GM21381 (cell line): ENCODE measurements around the gene DST.

Source experiments
- ATAC-seq: cut with Tn5 transposase; IDR thresholded peaks from one replicate; pipeline ENCODE4 v1.9.1; 2021; ENCODE audit warnings: mild to moderate bottlenecking, moderate library complexity; ENCODE audit not compliant: unreplicated experiment

Gene DST

DNA sequence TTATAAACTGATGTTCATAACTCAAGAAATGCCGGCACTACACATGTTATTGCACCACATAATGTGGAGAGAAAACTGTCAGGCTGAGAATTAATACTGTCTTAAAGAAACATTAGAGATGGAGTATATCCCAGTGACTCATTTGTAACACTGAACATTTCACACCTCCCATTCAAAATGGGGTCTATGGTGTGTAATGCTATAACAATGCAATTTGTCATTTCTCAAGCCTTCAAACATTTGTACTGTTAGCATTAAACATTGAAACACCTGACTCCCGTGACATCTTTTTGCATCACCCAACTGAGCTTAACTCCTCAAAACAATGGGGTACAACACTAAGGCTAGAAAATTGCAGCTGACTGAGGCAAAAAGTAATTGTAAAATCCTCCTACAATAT lies 151.7 kb downstream of the DST start:
- ATAC-seq: no peak

DNA sequence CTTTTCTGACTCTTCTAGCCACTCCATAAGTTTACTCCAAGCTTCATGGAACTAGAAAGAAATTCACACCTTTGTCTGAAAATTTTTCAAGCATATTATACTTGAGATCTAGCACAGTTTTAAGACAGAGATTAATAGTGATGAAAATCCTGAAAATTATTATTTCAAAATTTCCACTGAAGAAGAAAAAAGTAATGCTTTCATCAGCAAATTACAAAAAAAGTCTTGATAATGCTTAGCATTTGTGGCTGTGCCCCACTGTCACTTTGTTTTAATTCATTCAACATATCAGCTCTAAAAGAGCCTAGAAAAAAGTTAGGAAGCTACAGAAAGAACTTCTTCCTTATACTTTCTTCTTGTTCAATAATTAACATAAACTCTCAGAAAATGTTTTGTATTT lies 153.1 kb downstream of the DST start:
- ATAC-seq: no peak

DNA sequence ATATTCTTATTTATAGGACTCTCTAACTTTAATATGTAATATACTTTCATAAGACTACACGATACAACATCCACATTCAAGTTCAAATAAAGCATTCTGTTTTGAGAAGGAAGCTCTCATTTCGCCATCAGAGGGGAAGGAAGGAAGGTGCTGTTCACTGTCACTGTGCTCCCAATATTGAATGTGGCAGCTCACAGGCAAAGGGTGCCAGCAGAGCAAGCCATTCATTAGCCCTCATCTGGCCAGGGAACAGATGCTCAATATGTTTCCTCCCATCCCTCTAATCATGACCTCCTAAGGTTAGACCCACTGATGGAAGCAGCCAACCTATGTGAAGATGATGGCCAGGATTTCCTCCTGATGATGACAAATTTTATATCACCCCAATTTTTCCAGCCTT lies 154.4 kb downstream of the DST start:
- no peak for ATAC-seq

DNA sequence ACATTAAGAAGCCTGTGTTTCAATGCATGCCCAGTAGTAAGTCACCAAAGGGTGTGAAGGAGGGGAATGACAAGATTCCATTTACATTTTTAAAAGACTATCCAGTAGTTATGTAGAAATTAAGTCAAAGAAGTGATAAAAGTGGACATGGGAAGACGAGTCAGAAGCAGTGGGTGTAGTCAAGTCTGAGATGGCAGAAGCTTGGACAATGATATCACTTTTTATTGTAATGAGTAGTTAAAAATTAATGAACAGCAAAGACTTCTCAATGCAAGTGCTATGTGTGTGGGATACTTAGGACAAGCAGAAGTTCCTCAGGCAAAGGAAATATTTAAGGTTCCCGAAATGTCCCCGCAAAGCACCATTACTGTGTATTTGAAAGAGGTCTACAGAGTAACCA lies 156.0 kb downstream of the DST start:
- ATAC-seq: no peak

DNA sequence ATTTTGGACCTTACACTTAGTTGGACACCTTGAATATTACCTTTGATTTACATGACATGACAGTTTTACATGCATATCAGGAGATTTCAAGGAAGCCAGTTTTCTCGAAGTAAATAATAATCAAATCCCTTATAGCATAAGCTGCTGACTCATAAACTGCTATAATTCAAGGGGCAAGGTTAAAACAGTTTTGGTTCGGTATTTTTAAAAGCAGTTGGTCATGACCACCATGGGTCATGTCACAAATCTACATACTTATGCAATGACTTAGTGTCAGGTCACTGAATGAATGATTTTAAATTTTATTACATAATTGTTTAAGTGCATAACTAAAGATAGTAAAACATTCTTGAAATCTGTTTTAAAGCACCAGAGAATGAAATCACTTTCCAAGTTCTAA lies 158.0 kb downstream of the DST start:
- no peak for ATAC-seq

DNA sequence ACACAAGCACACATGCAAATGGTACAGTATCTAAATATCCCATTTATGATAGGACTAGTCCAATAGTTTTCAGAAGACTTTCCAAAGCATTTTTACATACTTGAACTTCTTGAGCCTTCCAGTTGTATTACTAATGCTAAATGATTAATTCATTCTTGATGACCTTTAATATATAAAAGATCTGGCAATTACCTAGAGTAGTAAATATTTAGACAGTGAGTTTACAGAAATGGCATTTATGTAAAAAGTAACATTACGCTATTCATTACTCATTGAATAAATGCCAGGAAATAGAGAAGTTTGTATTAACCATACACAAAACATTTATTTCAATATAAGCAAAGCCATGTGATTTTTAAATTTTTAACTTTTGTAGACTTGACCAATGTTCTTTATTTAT lies 158.8 kb downstream of the DST start:
- ATAC-seq: no peak

DNA sequence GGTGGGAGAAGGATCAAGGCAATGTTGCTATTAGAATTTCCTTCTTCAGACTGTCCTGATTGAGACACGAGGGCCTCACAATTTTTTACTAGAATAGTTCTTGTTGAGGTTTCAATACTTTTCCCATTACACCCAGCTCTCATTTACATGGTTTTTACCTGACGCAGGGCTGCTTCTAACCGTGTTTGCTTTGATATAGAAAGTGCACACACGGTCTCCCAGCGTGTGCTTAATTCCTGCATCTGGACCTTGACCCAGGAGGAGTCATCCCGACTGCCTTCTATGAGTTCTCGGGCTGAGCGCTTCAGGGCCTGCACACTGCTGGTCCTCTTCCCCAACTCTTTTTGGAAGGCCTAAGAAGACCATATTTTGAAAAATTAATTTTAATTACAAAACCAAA lies 160.2 kb downstream of the DST start:
- no peak for ATAC-seq

DNA sequence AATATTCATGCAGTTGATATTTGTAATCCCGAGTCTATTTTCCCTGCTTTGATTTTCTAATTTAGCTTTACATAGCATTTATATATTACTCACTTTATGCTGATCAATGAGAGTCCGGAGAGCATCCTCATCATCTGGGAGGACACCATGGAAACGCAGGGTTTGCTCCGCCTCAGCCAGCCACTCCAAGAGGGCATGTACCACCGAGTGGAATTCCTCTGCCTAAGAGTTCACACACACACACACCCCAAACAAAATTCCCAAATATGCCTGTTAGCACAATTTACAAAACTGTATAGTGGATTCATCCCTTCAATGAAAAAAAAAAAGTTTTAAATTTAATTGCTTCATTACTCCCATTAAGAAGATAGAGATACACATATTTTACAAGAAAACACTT lies 160.7 kb downstream of the DST start:
- ATAC-seq: no peak

DNA sequence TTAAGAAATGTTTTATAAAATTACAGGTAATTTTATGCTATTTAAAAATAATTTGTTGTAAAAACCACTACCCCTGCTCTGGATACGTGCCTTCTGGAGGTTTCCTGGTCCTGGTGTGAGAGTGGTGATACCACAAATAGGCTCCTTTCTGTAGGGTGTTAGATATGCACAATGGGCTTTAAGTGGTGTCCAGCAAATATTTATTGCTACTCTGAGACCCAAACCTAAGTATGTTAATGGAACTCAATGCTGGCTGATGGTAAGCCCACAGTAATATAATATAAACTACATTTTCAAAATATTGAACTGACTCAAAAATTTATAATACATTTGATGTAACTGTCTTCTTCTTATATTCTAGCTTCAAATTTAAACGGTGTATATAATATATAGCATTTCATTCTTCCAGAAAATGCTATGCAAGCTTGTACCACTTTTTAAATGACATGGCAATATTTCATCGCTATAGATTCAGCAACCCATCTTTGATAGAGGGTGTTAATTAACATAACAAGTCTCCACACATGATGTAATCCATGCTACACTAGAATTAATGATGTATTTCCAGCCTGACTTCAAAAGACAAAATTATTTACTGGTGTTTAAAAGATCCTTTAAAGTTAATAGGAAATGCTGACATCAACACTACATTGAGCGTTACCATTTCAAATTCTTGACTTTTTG lies 161.9 kb downstream of the DST start:
- ATAC-seq: no peak

DNA sequence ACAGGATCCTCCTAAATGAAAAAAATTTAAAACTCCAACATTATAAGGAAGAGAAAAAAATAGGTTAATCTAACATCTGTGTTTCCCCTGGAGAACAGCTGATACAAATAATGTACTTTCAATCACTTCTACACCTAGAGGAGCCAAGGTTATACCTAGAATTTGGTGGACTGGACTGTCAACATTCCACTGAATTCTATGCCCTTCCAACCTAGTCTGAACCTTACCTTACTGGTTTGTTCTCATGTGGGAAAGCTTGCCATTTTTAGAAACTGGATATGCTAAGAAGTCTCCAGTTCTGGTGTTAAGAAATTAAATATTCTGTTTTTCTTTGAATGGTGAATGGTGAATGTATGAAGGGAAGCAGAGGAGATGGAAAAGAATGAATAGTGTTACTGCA lies 162.4 kb downstream of the DST start:
- no peak for ATAC-seq

DNA sequence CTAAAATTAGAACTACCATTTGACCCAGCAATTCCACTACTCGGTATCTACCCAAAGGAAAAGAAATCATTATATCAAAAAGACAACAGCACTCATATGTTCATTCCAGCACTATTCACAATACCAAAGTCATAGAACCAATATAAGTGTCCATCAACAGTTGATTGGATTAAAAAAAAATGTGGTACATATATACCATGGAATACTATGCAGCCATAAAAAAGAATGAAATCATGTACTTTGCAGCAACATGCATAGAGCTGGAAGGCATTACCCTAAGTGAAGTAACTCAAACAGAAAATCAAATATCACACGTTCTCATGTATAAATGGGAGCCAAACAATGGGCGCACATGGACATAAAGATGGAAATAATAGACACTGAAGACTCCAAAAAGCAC lies 163.3 kb downstream of the DST start:
- ATAC-seq: no peak

DNA sequence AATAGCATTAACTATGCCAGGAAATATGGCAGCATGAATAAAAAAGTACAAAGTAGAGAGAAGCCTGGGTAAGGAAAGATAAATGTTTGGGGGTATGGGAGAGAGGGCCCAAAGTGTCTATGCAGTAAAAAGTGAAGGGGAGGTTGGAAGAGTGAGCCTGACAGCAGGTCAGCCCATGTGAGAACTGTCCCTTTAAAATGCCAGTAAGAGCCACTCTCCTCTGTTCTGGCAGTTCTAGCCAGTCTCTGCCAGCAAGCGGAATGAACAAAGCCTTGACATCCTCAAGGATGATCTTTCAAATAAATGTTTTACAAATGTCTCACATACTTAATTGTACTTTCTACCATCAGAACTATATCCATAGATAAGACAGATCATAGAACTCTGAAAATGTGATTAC lies 164.5 kb downstream of the DST start:
- no peak for ATAC-seq

DNA sequence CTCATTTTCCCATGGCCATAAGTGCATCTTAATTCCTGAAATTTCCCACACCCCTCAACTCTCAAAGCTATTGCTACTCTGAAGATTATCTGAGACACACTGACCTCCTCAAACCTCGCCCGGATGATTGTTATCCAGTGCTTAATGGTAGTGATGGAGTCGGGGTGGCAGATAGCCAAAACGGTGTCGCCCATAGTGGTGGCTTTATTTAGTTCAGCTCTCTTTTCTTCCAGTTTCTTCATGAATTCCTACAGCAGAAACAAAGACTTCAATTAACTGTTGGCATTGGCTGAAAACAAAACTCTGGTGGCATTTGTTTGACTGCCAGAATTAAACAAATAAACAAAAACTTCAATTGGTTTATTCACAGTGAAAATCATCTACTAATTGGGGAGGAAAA lies 165.4 kb downstream of the DST start:
- ATAC-seq: no peak

DNA sequence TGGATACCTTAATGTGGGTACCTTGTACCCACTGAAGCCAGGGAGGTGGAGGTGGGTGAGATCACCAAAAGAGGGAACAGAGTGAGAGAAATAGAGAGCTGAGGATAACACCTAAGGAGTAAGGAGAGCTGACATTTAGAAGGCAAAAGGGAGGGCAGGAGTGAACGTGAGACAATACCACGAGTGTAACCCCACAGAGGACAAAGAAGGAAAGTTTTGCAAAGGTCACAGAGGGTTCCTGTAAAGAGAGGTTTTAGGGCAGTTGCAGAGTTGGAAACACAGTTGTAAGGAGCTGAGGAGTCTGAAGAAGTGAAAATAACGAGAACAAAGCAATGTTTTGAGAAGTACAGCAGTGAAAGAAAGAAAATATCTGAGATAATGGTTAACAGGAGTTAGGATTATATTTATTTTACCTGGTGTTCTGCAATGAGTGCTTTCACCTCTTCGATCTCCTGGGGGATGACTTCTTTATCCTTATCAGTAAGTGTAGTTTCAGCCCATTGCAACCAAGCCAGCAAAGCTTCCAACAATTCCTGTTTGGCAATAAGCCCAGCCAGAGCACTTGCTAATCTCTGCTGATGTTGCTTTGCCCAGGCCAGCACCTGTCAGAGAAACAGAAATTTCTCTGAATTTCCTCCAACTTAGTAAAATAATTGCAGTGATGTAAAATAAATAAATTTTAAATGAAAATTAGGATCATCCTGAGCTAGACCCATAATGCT lies 166.8 kb downstream of the DST start:
- no peak for ATAC-seq

DNA sequence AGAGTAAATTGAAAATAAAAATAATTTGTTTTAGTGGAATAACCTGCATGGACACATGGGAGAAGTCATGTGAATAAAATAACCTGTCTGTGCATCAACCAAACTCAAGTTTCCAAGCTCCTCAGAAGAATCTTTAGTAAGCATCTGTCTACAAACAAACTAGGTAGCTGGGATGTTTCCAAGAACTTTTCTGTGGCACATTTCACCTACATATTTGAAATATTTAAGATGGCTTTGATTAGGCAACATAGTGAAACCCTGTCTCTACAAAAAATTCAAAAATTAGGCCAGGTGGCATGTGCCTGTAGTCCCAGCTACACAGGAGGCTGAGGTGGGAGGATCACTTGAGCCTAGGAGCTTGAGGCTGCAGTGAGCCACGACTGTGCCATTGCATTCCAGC lies 168.2 kb downstream of the DST start:
- ATAC-seq: no peak

DNA sequence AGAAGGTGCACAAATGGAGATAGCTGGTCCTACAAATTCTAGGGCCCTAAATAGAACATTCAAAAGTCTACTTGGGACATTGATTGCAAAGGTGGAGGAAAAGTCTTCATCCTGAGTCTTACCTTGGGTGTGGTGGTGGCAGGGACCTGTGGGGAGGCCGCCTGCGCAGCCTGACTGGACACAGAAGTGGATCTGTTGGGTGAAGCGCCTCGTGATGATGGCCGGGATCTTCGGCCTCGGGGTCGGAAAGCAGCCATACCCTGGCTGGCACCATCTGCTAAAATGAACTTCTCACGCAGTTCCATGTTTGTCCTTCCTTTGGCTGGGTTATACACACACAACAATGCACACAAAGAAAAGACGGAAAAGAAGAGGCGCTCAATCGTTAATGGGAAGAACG lies 179.2 kb downstream of the DST start:
- ATAC-seq: no peak

DNA sequence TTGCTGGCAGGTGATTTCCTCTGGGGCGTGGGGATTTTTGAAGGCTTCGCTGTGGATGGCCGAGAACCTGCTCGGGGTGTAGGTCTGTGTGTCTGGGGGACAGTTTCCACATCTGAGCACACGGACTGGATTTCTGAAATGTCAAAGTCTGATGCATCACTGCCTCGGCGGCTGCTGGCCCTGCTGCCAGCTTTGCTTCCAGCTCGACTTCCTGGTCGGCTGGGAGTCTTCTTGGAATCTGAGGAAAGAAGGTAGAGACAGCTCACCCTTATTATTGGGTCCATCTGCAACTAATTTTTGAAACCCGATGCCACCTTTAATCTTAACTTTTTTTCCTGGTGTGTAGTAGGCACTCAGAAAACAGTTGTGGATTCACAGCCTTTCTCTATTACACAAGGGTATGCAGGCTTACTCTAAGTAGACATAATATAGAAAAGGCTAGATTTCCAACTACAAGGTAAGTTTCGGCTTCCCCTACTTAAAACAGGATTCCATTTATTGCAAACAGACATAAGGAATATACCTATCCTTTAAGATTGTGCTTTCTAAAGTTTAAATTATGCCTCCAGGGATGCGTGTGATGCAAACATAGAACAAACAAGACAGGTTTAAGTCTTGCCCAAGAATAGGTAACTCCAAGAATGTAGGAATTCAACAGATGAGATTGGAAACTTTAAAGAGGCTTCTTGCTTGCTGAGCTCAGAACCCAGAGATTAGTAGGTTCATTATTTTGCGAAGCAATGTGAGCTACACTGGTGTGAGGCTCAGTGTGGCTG lies 183.5 kb downstream of the DST start:
- ATAC-seq: no peak

DNA sequence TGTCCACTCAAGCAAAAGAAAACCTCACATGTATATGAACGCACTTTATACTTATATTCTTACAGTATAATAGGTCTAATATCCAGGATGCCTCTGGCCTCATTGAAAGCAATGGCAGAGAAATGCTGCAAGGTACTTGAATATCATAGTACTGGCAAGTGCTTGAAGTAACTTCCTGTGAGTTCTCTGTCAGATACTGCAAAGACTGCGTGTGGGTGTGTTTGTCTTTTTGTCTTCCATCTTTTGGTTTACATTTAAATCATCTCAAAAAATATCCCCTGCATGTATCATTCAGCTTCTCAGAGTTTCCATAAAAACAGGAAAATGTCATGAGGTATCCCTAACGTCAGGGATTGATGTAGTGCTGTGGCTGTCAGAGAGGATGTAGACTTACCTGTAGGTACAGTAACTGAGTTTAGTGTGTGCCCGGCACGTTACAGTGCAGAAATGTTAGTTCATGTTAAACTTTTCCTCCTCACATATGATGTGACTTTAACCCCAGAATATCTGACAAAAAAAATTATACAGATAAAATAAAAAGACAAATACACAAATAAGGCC lies 184.3 kb downstream of the DST start:
- no peak for ATAC-seq

DNA sequence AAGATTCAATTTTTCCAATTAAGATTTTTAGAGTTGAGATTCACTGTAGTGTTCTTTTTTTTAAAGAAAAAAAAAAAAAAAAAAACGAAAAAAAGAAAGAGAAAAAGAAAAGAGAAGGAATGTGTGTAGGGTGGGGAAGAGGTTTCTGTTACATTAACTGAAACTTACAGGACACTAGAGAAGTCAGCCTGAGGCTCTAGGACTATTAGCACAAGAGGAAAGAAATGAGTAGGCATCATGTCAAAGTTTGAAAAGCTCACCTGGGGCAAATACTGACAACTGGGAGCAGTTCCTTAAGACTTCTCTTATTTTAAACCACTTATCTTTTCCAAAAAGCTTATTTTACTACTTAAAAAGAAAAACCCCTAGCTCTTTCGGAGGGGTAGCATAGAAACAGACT lies 185.9 kb downstream of the DST start:
- no peak for ATAC-seq

DNA sequence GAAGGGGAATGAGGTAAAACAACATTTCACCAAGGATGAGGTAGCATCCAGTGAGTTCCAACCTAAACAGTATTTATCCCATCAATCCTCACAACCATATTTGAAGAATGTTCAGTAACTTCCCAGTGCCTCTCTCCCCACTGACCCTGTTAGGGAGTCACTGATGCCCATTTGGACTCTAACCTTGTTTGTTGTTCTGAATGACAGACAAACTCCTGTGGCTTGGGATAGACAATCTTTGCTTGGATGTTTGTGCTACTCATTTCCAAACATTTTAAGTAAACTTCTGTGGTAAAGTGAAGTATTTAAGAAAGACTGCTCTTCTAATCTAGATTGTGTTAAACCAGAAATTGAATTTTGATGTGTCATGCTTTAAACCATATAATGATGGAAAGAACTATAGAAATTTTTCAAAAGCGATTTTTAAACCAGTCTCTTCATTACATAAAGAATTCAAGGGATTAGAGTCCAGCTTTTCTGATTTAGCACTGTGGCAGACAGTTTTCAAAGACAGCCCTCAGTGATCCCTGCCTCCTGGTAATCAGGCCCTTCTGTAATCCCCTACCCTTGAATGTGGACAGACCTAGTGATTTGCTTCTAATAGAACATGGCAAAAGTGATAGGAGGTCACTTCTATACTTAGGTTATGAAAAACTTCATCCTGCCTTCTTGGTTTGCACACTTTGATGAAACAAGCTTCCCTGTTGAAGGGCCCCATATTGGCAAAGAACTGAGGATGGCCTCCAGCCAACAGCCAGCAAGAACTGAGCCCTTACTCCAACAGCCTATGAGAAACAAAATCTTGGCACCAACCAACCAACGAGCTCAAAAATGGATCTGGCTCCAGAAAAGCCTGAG lies 191.6 kb downstream of the DST start:
- no peak for ATAC-seq

DNA sequence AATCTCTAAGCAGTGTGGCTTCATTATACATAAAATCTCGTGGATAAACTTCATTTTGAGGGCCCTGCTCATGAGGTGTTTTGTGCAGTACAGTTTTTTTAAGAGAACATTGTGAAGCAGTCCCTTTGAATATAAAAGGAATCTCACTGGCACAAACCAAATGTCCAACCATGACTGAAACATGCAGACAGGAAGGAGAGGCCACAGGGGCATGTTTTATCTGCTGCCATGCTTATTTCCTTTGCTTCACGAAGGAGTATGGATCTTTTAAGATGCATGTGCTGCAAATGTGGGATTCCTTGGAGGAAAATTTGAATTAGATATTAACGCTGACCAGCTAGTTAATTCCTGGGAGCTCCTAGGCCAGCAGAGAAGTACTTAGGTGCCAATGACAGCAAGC lies 192.3 kb downstream of the DST start:
- no peak for ATAC-seq
